ENCODE measurements around the gene PHLDB1.

The PHLDB1 gene

GRCh38 chr11:118623269-118623655, 15.8 kb downstream of the PHLDB1 start:
- peak; percentile 65 to 84 for DNase-seq

GRCh38 chr11:118625036-118625690, 17.7 kb downstream of the PHLDB1 start:
- no peak for DNase-seq

- no peak for DNase-seq
Measured at GRCh38 chr11:118625976-118626375, 18.6 kb downstream of the PHLDB1 start.

- no peak for DNase-seq
Measured at GRCh38 chr11:118627566-118627965, 20.2 kb downstream of the PHLDB1 start.

GRCh38 chr11:118628031-118628430, 20.6 kb downstream of the PHLDB1 start:
- DNase-seq, result no peak

- DNase-seq, result no peak
Measured at GRCh38 chr11:118628432-118628831, 21.0 kb downstream of the PHLDB1 start.

GRCh38 chr11:118628861-118629549, 21.6 kb downstream of the PHLDB1 start:
- DNase-seq, result no peak

GRCh38 chr11:118629761-118630661, 22.6 kb downstream of the PHLDB1 start:
- DNase-seq, result peak; percentile 23 to 42

- DNase-seq, result no peak
Measured at GRCh38 chr11:118631142-118631909, 23.9 kb downstream of the PHLDB1 start.

GRCh38 chr11:118632577-118633318, 25.3 kb downstream of the PHLDB1 start:
- DNase-seq, result no peak

- no peak for DNase-seq
Measured at GRCh38 chr11:118633319-118633690, 25.9 kb downstream of the PHLDB1 start.

GRCh38 chr11:118633979-118634378, 26.6 kb downstream of the PHLDB1 start:
- DNase-seq, result no peak

- DNase-seq, result peak in 1 of 2 experiments; percentile 68
Measured at GRCh38 chr11:118634431-118635236, 27.2 kb downstream of the PHLDB1 start.

GRCh38 chr11:118635237-118635591, 27.8 kb downstream of the PHLDB1 start:
- no peak for DNase-seq

- DNase-seq, result no peak
Measured at GRCh38 chr11:118635642-118636041, 28.2 kb downstream of the PHLDB1 start.

GRCh38 chr11:118636569-118637290, 29.3 kb downstream of the PHLDB1 start:
- no peak for DNase-seq

GRCh38 chr11:118638726-118639125, 31.3 kb downstream of the PHLDB1 start:
- no peak for DNase-seq

- DNase-seq, result no peak
Measured at GRCh38 chr11:118639899-118640298, 32.5 kb downstream of the PHLDB1 start.

- peak in 1 of 2 experiments; percentile 11 for DNase-seq
Measured at GRCh38 chr11:118640332-118641154, 33.1 kb downstream of the PHLDB1 start.
